OCI-LY1 (cell line): ENCODE measurements around the gene PYGO2.
A peak's percentile ranks its signal among the peaks of the same experiment; 100 is the strongest.

Source experiments
- H2AFZ ChIP-seq: fragments of 200-600 bp; sonication (generic), shearing (Covaris generic); 2 replicates; pipeline ENCODE4 v1.6.0; 2014; ENCODE audit warnings: antibody characterized with exemption, mild to moderate bottlenecking, low read length
- H3F3A ChIP-seq: fragments of 200-600 bp; sonication (generic), shearing (Covaris generic); 2 replicates; pipeline ENCODE4 v1.6.0; 2014; ENCODE audit warnings: mild to moderate bottlenecking, antibody characterized with exemption, low read length, moderate library complexity; ENCODE audit not compliant: insufficient read depth
- H3K27ac ChIP-seq: fragments of 200-600 bp; sonication (generic); 2 replicates; pipeline ENCODE4 v1.5.1; 2014; ENCODE audit warnings: low read length, mixed run types, mild to moderate bottlenecking, low read depth; ENCODE audit not compliant: poor library complexity, severe bottlenecking
- H3K27me3 ChIP-seq: fragments of 200-600 bp; sonication (generic); 2 replicates; pipeline ENCODE4 v1.6.0; 2014; ENCODE audit warnings: antibody characterized with exemption, mild to moderate bottlenecking, low read length, moderate library complexity; ENCODE audit not compliant: insufficient read depth
- H3K36me3 ChIP-seq: fragments of 200-600 bp; sonication (generic); 2 replicates; pipeline ENCODE4 v1.6.1; 2014; ENCODE audit warnings: mild to moderate bottlenecking, antibody characterized with exemption, low read length, moderate library complexity, mixed read lengths; ENCODE audit not compliant: insufficient read depth
- H3K4me1 ChIP-seq: fragments of 200-600 bp; sonication (generic); 2 replicates; pipeline ENCODE4 v1.5.1; 2014; ENCODE audit warnings: mild to moderate bottlenecking, low read length, moderate library complexity; ENCODE audit not compliant: insufficient read depth, severe bottlenecking
- H3K4me2 ChIP-seq: fragments of 200-600 bp; sonication (generic), shearing (Covaris generic); 2 replicates; pipeline ENCODE4 v1.6.1; 2014; ENCODE audit warnings: low read length
- H3K4me3 ChIP-seq: fragments of 200-600 bp; sonication (generic); 2 replicates; pipeline ENCODE4 v1.5.1; 2014; ENCODE audit warnings: low read length, low read depth, mild to moderate bottlenecking, mixed read lengths; ENCODE audit not compliant: poor library complexity, severe bottlenecking
- H3K79me2 ChIP-seq: fragments of 200-600 bp; shearing (Covaris generic); 2 replicates; pipeline ENCODE4 v1.6.1; 2016; ENCODE audit warnings: mixed run types, low read length, mixed read lengths; ENCODE audit not compliant: insufficient read depth
- H3K9ac ChIP-seq: fragments of 200-600 bp; sonication (generic), shearing (Covaris generic); 2 replicates; pipeline ENCODE4 v1.6.1; 2014; ENCODE audit warnings: mild to moderate bottlenecking, low read length, mixed read lengths
- H3K9me2 ChIP-seq: fragments of 200-600 bp; sonication (generic), shearing (Covaris generic); 2 replicates; pipeline ENCODE4 v1.6.1; 2014; ENCODE audit warnings: low read depth, mild to moderate bottlenecking, low read length, mixed read lengths
- H3K9me3 ChIP-seq: fragments of 200-600 bp; shearing (Covaris generic); 2 replicates; pipeline ENCODE4 v1.6.1; 2014; ENCODE audit warnings: low read length, mixed read lengths
- H4K20me1 ChIP-seq: fragments of 200-600 bp; sonication (generic), shearing (Covaris generic); 2 replicates; pipeline ENCODE4 v1.6.0; 2016; ENCODE audit warnings: mild to moderate bottlenecking, low read length; ENCODE audit not compliant: insufficient read depth
- CTCF ChIP-seq: fragments of 200-600 bp; sonication (generic), shearing (Covaris generic); IDR thresholded peaks from 2 replicates; pipeline ENCODE4 v1.5.1; 2017; ENCODE audit warnings: mild to moderate bottlenecking, antibody characterized with exemption, low read length, moderate library complexity, mixed read lengths
- EZH2 ChIP-seq: fragments of 200-600 bp; sonication (generic), shearing (Covaris generic); IDR thresholded peaks from 2 replicates; pipeline ENCODE4 v1.8.0; 2017; ENCODE audit warnings: borderline replicate concordance, mixed run types, mild to moderate bottlenecking, antibody characterized with exemption, low read length, moderate library complexity, mixed read lengths

PYGO2 gene

GRCh38 chr1:154970631-154971340 is 9.2 kb upstream of the PYGO2 start, which contains the start of gene SHC1:
Gene SHC1, minus strand, starts transcription at chr1:154970747. Its CDS starts 221 bp downstream, at chr1:154970526.
- H4K20me1 ChIP-seq, result no peaks in the 10 kb centered on the region
- no peaks in the 10 kb centered on the region for H3K9me3 ChIP-seq
- no peaks in the 10 kb centered on the region for H3F3A ChIP-seq
- H3K79me2 ChIP-seq, result peaks cover 9% of the 10 kb centered on the region
- no peak within 1 kb of the TSS for H2AFZ ChIP-seq
- H3K36me3 ChIP-seq, result peaks cover 33% of the 10 kb centered on the region
- no peaks in the 10 kb centered on the region for H3K9me2 ChIP-seq
- H3K4me2 ChIP-seq, result peak within 1 kb of the TSS; percentile 71
- TF ChIP-seq CTCF (no peak), EZH2 (no peak)
- H3K27me3 ChIP-seq, result no peaks in the 10 kb centered on the region
- peaks cover 35% of the 10 kb centered on the region for H3K4me1 ChIP-seq
- peak within 1 kb of the TSS; percentile 69 for H3K27ac ChIP-seq
- H3K9ac ChIP-seq, result peak within 1 kb of the TSS; percentile 53
- peak within 1 kb of the TSS; percentile 52 for H3K4me3 ChIP-seq

GRCh38 chr1:154969860-154970452 is 8.4 kb upstream of the PYGO2 start:
- Histone ChIP-seq H3K36me3 (peaks cover 41% of the 10 kb centered on the region), H3K27ac (peak overlapping the region; percentile 51), H4K20me1 (no peaks in the 10 kb centered on the region), H3K79me2 (peaks cover under 1% of the 10 kb centered on the region), H3K27me3 (no peaks in the 10 kb centered on the region), H3K4me2 (peak overlapping the region; percentile 71), H2AFZ (no peak overlapping the region), H3K9ac (peak overlapping the region; percentile 53), H3K9me2 (no peaks in the 10 kb centered on the region), H3K4me3 (peak overlapping the region; percentile 52), H3K4me1 (peaks cover 33% of the 10 kb centered on the region), H3F3A (no peaks in the 10 kb centered on the region), H3K9me3 (no peaks in the 10 kb centered on the region)
- TF ChIP-seq CTCF, result no peak
- TF ChIP-seq EZH2, result no peak

- Histone ChIP-seq H3K4me2 (no peak overlapping the region), H3K9me2 (no peaks in the 10 kb centered on the region), H3K9ac (no peak overlapping the region), H3K79me2 (no peaks in the 10 kb centered on the region), H3K36me3 (peaks cover 41% of the 10 kb centered on the region), H3K9me3 (no peaks in the 10 kb centered on the region), H2AFZ (no peak overlapping the region), H3K27me3 (no peaks in the 10 kb centered on the region), H4K20me1 (no peaks in the 10 kb centered on the region), H3K4me3 (no peak overlapping the region), H3K27ac (no peak overlapping the region), H3K4me1 (peaks cover 33% of the 10 kb centered on the region), H3F3A (no peaks in the 10 kb centered on the region)
- TF ChIP-seq CTCF (no peak), EZH2 (no peak)
Measured at GRCh38 chr1:154969246-154969645, 7.7 kb upstream of the PYGO2 start.
